CD4-positive, alpha-beta T cell treated with Interleukin-17A for 4 hours (primary cell): ENCODE results near the gene OXT.
A peak's percentile ranks its signal among the peaks of the same experiment; 100 is the strongest.

Experiments used
- DNase-seq: peaks from one replicate; pipeline ENCODE4 v3.0.0-alpha.2; 2020; ENCODE audit warnings: mixed read lengths

The OXT gene

GRCh38 chr20:3115190-3116107 is 44.0 kb downstream of the OXT start:
- DNase-seq, result peak; percentile 46

GRCh38 chr20:3116341-3116740 is 44.9 kb downstream of the OXT start:
- DNase-seq, result no peak

- peak; percentile 73 for DNase-seq
Observed at GRCh38 chr20:3117839-3118379, 46.5 kb downstream of the OXT start.

GRCh38 chr20:3119044-3119443 is 47.6 kb downstream of the OXT start:
- DNase-seq, result no peak

GRCh38 chr20:3121271-3121911 is 50.0 kb downstream of the OXT start:
- DNase-seq, result peak; percentile 67
